Measurements from ENCODE around the gene SHISA4.
"Not testable (repeated sequence)": the region's sequence is repeated elsewhere in the genome, so short reads cannot be mapped to it uniquely, and the experiment has no call there.

Gene SHISA4

DNA sequence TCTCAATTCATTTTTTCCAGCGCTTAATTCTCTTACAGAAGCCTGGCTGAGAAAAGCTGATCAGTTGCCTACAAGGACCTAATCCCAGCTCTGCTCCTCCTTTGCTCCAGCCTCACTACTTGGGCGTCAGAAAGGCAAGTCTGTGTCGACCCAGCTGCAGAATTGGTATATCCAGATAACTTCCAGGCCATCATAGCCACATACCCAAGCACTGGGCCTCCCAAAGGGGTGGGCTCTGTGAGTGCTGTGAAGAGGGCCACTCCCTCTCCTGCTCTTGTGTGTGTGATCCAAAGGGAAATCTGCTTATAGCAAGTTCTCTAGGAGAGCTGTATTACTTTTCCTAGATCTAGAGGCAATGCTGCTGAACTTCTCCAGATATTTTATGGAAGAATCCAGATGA lies 39.6 kb downstream of the SHISA4 start:
- DNase-seq (ENCODE audit: low spot score): no peak

DNA sequence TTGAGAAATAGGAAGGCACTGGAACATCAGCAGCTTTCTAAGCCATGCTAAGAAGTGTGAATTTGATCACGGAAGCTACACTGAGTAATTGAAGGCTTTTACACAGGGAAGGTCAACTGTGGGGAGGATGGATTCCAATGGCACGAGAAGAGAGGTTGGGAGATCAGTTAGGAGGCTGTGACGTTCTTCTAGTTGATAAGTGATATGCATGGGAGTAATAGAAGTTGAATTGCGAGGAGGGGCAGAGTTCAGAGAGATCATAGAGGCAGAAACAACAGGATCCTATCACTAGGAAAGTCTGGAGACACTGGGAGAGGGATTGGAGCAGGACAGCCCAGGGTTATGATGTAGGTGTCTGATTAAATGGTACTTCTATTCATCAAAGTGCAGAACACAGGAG lies 41.4 kb downstream of the SHISA4 start:
- no peak for DNase-seq (ENCODE audit: low spot score)

DNA sequence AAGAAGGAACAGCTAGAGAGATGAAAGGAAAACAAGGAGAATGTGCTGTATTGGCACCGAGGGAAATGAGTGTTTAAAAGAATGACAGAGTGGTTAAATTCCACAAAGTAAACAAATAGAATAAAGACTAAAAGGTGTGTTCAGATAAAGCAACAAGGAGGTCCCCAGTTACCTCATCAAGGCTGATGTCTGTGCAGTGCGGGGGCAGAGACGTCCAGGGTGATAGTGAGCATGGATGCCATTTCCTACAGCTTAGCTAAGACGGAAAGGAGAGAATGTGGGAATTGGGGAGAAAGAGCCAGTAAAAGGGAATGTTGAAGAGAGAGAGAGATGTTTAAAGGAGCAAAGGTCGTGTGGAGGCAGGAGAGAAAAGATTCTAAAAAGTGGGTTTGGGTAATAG lies 42.1 kb downstream of the SHISA4 start:
- no peak for DNase-seq (ENCODE audit: low spot score)

DNA sequence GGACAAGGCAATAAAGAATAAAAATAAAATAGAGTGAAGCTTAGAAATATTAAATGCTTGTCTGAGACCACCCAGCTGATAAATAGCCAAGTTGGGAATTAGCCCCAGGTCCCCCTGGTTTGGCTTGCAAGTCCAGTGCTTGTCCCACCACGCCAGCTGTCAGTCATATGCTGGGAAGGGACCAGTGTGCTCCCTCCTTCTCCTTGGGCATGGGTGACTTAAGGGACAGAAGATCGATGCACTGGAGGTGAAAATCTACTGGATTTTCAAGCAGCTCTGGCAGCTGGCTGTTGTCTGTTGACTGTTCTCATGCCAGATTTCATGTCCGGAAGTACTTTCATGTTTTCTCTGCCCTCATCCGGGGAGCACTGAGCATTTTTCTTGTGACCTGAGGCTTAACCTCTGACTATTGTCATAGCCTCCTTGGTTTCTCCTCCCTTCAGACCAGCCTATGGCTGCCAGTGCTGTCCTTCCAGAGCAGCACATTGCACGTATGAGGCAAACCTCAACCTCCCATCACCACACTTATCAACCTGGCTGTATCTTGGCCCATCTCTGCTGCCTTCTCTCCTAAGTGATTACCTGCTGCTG lies 45.2 kb downstream of the SHISA4 start:
- DNase-seq (ENCODE audit: low spot score): no peak

DNA sequence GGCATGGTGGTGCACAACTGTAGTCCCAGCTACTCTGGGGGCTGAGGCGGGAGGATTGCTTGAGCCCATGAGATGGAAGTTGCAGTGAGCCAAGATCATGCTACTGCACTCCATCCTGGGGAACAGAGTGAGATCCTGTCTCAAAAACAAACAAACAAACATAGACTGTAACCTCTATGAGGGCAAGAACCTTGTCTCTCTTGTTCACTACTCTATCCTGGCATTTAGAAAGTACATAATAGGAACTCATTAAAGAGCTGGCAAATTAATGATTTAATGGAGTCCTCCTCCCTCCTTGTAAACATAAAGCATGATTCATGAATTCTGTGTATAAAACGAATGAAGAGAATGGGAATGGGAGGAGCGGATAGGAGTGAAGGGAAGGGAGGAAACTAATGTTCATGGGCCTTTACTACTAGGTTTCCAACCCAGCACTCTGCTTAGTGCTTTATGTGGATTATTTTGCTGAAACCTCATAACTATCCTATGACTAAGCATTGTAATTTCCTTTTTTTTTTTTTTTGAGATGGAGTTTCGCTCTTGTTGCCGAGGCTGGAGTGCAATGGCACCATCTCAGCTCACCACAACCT lies 49.0 kb downstream of the SHISA4 start:
- no peak for DNase-seq (ENCODE audit: low spot score)

DNA sequence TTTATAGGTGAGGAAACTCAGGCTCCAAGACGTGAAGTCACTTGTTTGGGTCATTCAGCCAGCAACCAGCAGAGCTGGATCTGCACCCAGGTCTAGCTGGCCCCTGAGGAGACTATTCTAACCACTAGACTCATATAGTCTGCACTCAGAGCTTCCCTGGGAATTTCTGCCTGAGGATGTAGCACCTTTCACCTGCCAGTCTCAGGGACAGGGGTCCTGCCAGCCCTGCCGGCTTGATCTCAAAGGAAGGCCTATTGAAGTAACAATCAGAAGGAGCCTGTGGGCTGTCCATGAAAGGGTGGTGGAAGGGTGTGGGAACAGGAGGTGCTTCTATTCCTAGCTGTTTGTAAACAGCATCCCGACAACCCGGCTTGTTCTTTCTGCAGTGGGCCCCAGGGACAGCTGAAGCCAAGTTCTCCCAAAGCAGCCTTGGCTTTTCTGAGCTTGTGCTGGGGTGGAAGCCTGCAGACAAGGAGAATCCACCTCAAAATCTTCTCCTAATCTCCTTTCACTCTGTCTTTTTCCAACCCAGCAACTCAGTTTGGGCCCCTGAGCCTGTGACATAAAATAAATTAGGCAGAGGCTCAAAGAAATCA lies 49.8 kb downstream of the SHISA4 start:
- no peak for DNase-seq (ENCODE audit: low spot score)

DNA sequence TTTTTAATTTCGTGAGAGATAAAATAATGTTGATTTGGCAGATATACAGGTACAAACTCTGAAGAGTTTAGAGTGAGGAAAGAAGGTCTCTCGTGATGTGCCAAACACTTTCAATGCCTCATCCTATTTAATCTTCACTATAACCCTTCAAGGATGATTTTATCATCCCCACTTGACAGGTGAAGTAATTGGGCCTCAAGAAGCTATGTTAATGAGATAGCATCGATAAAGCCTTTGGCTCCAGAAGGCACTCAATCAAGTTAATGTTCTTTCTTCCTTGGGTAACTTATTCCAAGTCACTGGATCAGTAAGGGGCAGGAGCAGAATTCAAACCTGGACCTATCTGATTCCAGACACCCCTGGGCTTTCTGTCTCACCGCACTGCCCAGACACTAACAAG lies 50.5 kb downstream of the SHISA4 start:
- DNase-seq (ENCODE audit: low spot score): no peak

DNA sequence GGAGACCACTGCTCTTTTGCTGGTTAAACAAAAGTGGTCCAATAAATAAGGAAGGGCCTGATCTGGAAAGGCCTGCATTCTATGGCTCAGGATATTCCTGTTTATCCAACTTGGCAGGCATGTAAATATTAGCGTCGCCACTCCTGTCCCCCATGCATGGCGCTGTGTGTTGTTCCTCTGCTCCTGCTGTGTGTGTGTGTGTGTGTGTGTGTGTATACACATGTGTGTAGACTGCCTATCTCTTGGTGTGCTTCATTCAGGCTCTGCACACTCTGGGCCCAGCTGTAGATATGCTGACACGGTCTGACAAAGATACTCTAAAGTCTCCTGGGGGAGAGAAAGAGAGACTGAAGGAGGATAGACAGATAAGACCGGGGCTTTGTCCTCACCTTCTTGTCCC lies 50.9 kb downstream of the SHISA4 start:
- no peak for DNase-seq (ENCODE audit: low spot score)

DNA sequence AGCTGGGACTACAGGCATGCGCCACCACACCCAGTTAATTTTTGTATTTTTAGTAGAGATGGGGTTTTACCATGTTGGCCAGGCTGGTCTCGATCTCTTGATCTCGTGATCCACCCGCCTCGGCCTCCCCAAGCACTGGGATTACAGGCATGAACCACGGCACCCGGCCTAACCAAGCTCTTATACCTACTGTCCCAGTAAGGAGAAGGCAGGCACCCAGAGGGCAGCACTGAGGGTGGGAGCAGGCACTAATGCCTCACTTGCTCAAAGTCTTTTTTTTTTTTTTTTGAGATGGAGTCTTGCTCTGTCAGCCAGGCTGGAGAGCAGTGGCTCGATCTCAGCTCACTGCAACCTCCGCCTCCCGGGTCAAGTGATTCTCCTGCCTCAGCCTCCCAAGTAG lies 51.6 kb downstream of the SHISA4 start:
- DNase-seq (ENCODE audit: low spot score): not testable (repeated sequence)

DNA sequence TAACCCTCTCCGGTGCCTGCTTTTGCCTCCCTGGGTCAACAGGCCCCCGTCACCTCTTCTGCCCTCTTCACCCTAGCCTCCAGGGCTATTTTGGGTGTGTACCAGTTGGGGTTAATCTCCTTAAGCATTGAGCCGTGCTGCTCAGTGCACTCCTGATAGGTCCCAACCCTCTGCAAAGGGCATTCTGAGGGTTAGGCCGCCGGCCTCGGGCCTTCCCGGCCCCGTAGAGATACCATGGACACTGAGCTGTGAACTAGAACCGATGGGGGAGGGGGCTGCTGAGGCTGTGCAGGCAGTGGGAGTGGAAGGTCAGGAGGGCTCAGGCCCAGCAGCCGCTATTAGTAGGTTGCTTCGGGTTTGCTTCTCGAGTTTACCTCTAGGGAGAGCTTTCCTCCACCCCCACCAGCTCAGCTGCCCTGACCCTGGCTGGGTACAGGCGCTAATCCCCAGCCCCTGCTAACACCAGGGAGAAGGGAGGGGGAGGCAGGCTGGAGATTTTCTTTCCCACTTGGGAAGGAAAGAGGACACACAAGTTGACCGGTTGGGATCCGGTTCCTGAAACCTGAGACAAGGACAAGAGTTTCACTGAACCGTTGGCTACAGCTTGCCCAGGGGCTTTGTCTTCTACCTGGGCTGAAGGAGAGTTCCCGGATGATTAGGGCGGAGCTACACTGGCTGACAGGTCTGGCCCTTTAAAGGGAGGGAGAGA lies 52.9 kb downstream of the SHISA4 start:
- peak; percentile 39 for DNase-seq (ENCODE audit: low spot score)

DNA sequence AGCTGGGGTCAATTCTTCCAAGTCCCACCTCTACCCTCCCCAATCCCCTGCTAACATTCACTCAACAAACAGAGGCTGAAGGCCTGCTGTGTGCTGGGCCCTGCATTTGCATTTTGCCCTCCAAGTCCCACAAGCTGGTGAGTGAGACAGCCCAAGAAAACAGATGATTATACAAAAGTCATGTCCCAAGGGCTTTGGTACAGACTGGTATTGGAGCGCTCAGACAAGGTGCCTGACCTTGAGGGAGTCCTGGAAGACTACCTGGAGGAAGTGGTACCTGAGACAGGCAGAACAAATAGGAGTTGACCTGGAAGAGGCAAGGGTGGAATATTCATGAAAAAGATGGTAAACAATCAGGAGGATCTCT lies 53.4 kb downstream of the SHISA4 start:
- no peak for DNase-seq (ENCODE audit: low spot score)
